Keratinocyte (primary cell): ENCODE measurements around the gene LAMA3. TPM values are rescaled to one million over a fixed set of nuclear protein-coding genes. Genes with fewer than 3 reads are reported as not detected.

ENCODE experiments used
- DNase-seq: peaks from one replicate; pipeline ENCODE4 v3.0.0-alpha.2; 2011; ENCODE audit warnings: low read depth, missing footprints, low spot score
- FAIRE-seq: peaks from 2 replicates; lab custom pipeline; 2011; peaks lifted over from hg19 to GRCh38; lab: Jason Lieb, UNC
- H2AFZ ChIP-seq: 2 replicates; pipeline ENCODE4 v1.6.0; 2012; ENCODE audit warnings: low read length, control low read depth, inconsistent platforms; ENCODE audit not compliant: control insufficient read depth
- H3K27ac ChIP-seq: 2 replicates; pipeline ENCODE4 v1.5.1; 2011; ENCODE audit warnings: low read length; ENCODE audit not compliant: control insufficient read depth, insufficient read depth
- H3K27me3 ChIP-seq: 3 replicates; pipeline ENCODE4 v1.6.0; 2011; ENCODE audit warnings: low read length; ENCODE audit not compliant: control insufficient read depth, insufficient read depth; ENCODE audit errors: extremely low read depth
- H3K36me3 ChIP-seq, 2 experiments: 2 replicates in 1 of 2; 3 replicates in 1 of 2; pipeline ENCODE4 v1.5.1; 2011; ENCODE audit warnings: low read length in 2 of 2, mild to moderate bottlenecking in 1 of 2; ENCODE audit not compliant: control insufficient read depth in 2 of 2, insufficient read depth in 2 of 2; ENCODE audit errors: extremely low read depth in 1 of 2
- H3K4me1 ChIP-seq: 3 replicates; pipeline ENCODE4 v1.5.1; 2011; ENCODE audit warnings: low read length; ENCODE audit not compliant: control insufficient read depth, insufficient read depth; ENCODE audit errors: extremely low read depth
- H3K4me2 ChIP-seq: 3 replicates; pipeline ENCODE4 v1.6.0; 2011; ENCODE audit warnings: low read depth, low read length; ENCODE audit not compliant: control insufficient read depth, insufficient read depth; ENCODE audit errors: extremely low read depth
- H3K4me3 ChIP-seq, 3 experiments: fragments of 200-600 bp in 1 of 3; sonication (generic) in 1 of 3; 2 replicates in 2 of 3; 3 replicates in 1 of 3; pipeline ENCODE4 v1.5.1; 2011 to 2016; ENCODE audit warnings: low read length in 3 of 3, mild to moderate bottlenecking in 3 of 3, control low read depth in 2 of 3, inconsistent platforms in 1 of 3, low read depth in 1 of 3, mixed read lengths in 1 of 3, mixed run types in 1 of 3, moderate library complexity in 1 of 3; ENCODE audit not compliant: control insufficient read depth in 2 of 3, insufficient read depth in 2 of 3; ENCODE audit errors: extremely low read depth in 1 of 3
- H3K79me2 ChIP-seq: 2 replicates; pipeline ENCODE4 v1.6.0; 2012; ENCODE audit warnings: low read length; ENCODE audit not compliant: control insufficient read depth, insufficient read depth
- H3K9ac ChIP-seq: 3 replicates; pipeline ENCODE4 v1.6.0; 2011; ENCODE audit warnings: low read length; ENCODE audit not compliant: control insufficient read depth, insufficient read depth; ENCODE audit errors: extremely low read depth
- H3K9me1 ChIP-seq: 3 replicates; pipeline ENCODE4 v1.6.0; 2011; ENCODE audit warnings: low read length; ENCODE audit not compliant: control insufficient read depth, insufficient read depth; ENCODE audit errors: extremely low read depth
- H3K9me3 ChIP-seq: 2 replicates; pipeline ENCODE4 v1.5.1; 2012; ENCODE audit warnings: low read depth, low read length; ENCODE audit not compliant: control insufficient read depth
- H4K20me1 ChIP-seq: 3 replicates; pipeline ENCODE4 v1.6.0; 2011; ENCODE audit warnings: low read length; ENCODE audit not compliant: control insufficient read depth, insufficient read depth; ENCODE audit errors: extremely low read depth
- CTCF ChIP-seq, 3 experiments: IDR thresholded peaks in 1 of 3; conservative IDR thresholded peaks in 1 of 3; optimal IDR thresholded peaks in 1 of 3; 2 replicates in 2 of 3; 3 replicates in 1 of 3; pipeline versions ENCODE3 to v1.5.1; 2011; ENCODE audit warnings: low read length in 3 of 3, mild to moderate bottlenecking in 3 of 3, moderate library complexity in 2 of 3, control low read depth in 1 of 3, inconsistent platforms in 1 of 3; ENCODE audit not compliant: insufficient read depth in 2 of 3; ENCODE audit errors: extremely low read depth in 1 of 3
- EZH2 ChIP-seq: IDR thresholded peaks from one replicate; pipeline ENCODE4 v1.6.1; 2012; ENCODE audit warnings: inconsistent platforms, mild to moderate bottlenecking, low read length, moderate library complexity
- dilution Hi-C: fragments of 300-500 bp; cut with MboI; formaldehyde crosslinking; loops from one replicate; pipeline ENCODE4 v1.7.0; 2020; ENCODE audit warnings: low sequenced_read_pairs; ENCODE audit not compliant: extremely low pct_ligation_motif_present
- polyA plus RNA-seq, 5 experiments: library from polyadenylated mRNA; depleted of rRNA in 3 of 5; stranded (reverse) in 3 of 5; stranded (forward) in 1 of 5; unstranded in 1 of 5; fragments of >200 nt; gene quantifications; 1 replicate in 1 of 5; 2 replicates in 3 of 5; 3 replicates in 1 of 5; pipeline versions ENCODE4 v1.2.1 to v1.2.3, GENCODE V29; 2011 to 2012; ENCODE audit warnings: missing spikeins in 2 of 5, low read depth in 1 of 5, low replicate concordance in 1 of 5

The LAMA3 gene
- polyA plus RNA-seq, 1 donor (not counting 4 experiments of a cell fraction or from before 2014, with no cell fraction given), result 1,944 TPM

GRCh38 chr18:23752796-23753195 is 63.5 kb downstream of the LAMA3 start:
- Histone ChIP-seq H2AFZ (no peak overlapping the region), H3K79me2 (no peaks in the 10 kb centered on the region), H3K4me1 (no peaks in the 10 kb centered on the region), H3K4me3 (no peak overlapping the region), H3K9me1 (no peaks in the 10 kb centered on the region), H3K9ac (no peak overlapping the region), H3K4me2 (no peak overlapping the region), H3K9me3 (no peaks in the 10 kb centered on the region), H3K27me3 (no peaks in the 10 kb centered on the region), H3K27ac (no peak overlapping the region), H3K36me3 (no peaks in the 10 kb centered on the region), H4K20me1 (no peaks in the 10 kb centered on the region)
- DNase-seq (no peak), FAIRE-seq (no peak)
- TF ChIP-seq CTCF (optimal IDR thresholded peaks at IDR 0.05 in 1 of 3, IDR thresholded peaks at IDR 0.05 in 1 of 3, conservative IDR thresholded peaks at IDR 0.05 in 1 of 3; ENCODE audit: extremely low read depth in 1 of 3, insufficient read depth in 2 of 3, low read length in 3 of 3), result no peak
- no peak for TF ChIP-seq EZH2
- dilution Hi-C loops, result no loop called here

DNA sequence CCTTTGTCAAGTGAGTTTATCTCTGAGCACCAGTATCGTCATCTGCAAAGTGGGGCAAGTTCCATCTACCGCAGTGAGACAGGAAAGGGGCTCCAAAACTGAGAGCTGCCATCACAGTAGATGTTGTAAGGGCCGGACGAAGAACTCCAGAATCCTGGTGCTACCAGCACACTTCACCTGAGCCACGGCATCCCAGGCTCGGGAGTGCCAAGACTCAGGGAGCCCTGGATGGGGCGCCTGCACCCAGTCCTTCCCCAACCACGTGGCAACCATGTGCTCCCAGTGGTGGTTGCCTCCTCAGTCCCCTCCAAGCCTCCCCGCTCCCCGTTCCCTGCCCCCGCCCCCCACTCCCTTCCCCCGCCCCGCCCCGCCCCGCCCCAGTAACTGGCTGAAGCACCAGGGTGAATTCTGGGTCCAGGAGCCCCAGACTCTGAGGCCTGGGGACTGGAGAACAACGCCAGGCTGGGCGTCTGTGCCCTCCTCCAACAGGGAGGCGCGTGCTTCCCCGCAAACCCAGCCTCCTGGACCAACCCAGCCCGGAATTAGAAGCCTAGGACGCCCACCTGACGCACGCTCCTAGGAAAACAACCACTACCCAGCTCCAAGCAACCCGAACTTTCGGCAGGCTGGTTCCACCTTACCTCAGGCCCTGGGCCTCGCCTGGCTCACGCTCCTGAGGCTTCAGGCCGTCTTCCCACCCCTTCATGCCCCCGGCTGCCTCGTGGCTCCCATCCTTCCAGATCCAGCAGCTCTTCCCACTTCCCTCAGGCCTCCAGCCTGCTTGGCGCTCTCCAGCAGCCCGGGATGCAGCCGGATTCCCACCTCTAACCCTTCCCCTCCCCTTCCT is 67.6 kb downstream of the LAMA3 start:
- DNase-seq (no peak), FAIRE-seq (no peak)
- no peaks in the 10 kb centered on the region for H3K36me3 ChIP-seq
- no peak overlapping the region for H3K9ac ChIP-seq
- no peaks in the 10 kb centered on the region for H3K9me3 ChIP-seq
- no peaks in the 10 kb centered on the region for H3K79me2 ChIP-seq
- no peaks in the 10 kb centered on the region for H3K27me3 ChIP-seq
- H3K4me2 ChIP-seq, result no peak overlapping the region
- dilution Hi-C loops, result no loop called here
- H3K4me1 ChIP-seq, result no peaks in the 10 kb centered on the region
- TF ChIP-seq EZH2 (no peak), CTCF (optimal IDR thresholded peaks at IDR 0.05 in 1 of 3, IDR thresholded peaks at IDR 0.05 in 1 of 3, conservative IDR thresholded peaks at IDR 0.05 in 1 of 3; ENCODE audit: extremely low read depth in 1 of 3, insufficient read depth in 2 of 3, low read length in 3 of 3) (no peak)
- H3K27ac ChIP-seq, result no peak overlapping the region
- no peak overlapping the region for H3K4me3 ChIP-seq
- H2AFZ ChIP-seq, result no peak overlapping the region
- H3K9me1 ChIP-seq, result no peaks in the 10 kb centered on the region
- no peaks in the 10 kb centered on the region for H4K20me1 ChIP-seq
